Head of caudate nucleus (tissue), 42 donors: ENCODE measurements around the gene MKNK1.
A peak's percentile ranks its signal among the peaks of the same experiment; 100 is the strongest.

Experiments
- DNase-seq, 42 donors: peaks; one replicate each; pipeline versions ENCODE4 v3.0.0 to v3.0.0-alpha.2; 2020 to 2021; ENCODE audit warnings: mixed read lengths in 7 of 42
- intact Hi-C: fragments of 100-400 bp; cut with DNase I; formaldehyde crosslinking; loops from one replicate; pipeline ENCODE4 v1.15.0; 2022

The MKNK1 gene

GRCh38 chr1:46530791-46531409 lies 73.2 kb downstream of the MKNK1 start:
- intact Hi-C loops = loop anchor here (5.0 kb wide), 1 partner anchor 196 kb away; no protein-coding TSS in a partner anchor
- DNase-seq = no peak

- intact Hi-C loops = loop anchor here (5.0 kb wide), 1 partner anchor 197 kb away; no protein-coding TSS in a partner anchor
- no peak for DNase-seq
Observed at GRCh38 chr1:46530311-46530710, 73.8 kb downstream of the MKNK1 start.

GRCh38 chr1:46529031-46529630 lies 74.9 kb downstream of the MKNK1 start:
- intact Hi-C loops = loop anchor here (5.0 kb wide), 2 partner anchors 52 to 87 kb away; no protein-coding TSS in a partner anchor
- DNase-seq = peak in 1 of 42 donors; percentile 47

GRCh38 chr1:46528297-46528955 lies 75.6 kb downstream of the MKNK1 start:
- intact Hi-C loops = loop anchor here (5.0 kb wide), 2 partner anchors 51 to 86 kb away; no protein-coding TSS in a partner anchor
- DNase-seq = peak in 31 of 42 donors; percentile 8 to 80 (median 46)

- intact Hi-C loops = loop anchor here (5.0 kb wide), 2 partner anchors 50 to 85 kb away; no protein-coding TSS in a partner anchor
- peak; percentile 69 to 95 (median 88) for DNase-seq
Observed at GRCh38 chr1:46527474-46528296, 76.4 kb downstream of the MKNK1 start.

GRCh38 chr1:46526691-46527291 lies 77.3 kb downstream of the MKNK1 start:
- intact Hi-C loops = loop anchor here (5.0 kb wide), 2 partner anchors 49 to 84 kb away; no protein-coding TSS in a partner anchor

GRCh38 chr1:46526013-46526690 lies 77.9 kb downstream of the MKNK1 start:
- no peak for DNase-seq
- intact Hi-C loops = loop anchor here (5.0 kb wide), 2 partner anchors 49 to 84 kb away; no protein-coding TSS in a partner anchor

More at GRCh38 chr1:46526691-46527291, 77.3 kb downstream of the MKNK1 start:
- no peak for DNase-seq

GRCh38 chr1:46525253-46525983 lies 78.7 kb downstream of the MKNK1 start:
- intact Hi-C loops = loop anchor here (5.0 kb wide), 2 partner anchors 48 to 83 kb away; no protein-coding TSS in a partner anchor
- DNase-seq = no peak

GRCh38 chr1:46524843-46525242 lies 79.2 kb downstream of the MKNK1 start:
- DNase-seq = no peak
- intact Hi-C loops = loop anchor here (5.0 kb wide), 2 partner anchors 48 to 83 kb away; no protein-coding TSS in a partner anchor

GRCh38 chr1:46523496-46524353 lies 80.3 kb downstream of the MKNK1 start:
- DNase-seq = no peak
- intact Hi-C loops = no loop called here

- intact Hi-C loops = no loop called here
- DNase-seq = no peak
Observed at GRCh38 chr1:46522969-46523320, 81.1 kb downstream of the MKNK1 start.

- intact Hi-C loops = no loop called here
- peak in 11 of 42 donors; percentile 11 to 73 (median 44) for DNase-seq
Observed at GRCh38 chr1:46522184-46522968, 81.7 kb downstream of the MKNK1 start.

GRCh38 chr1:46521414-46521813 lies 82.7 kb downstream of the MKNK1 start:
- intact Hi-C loops = no loop called here
- no peak for DNase-seq

- DNase-seq = peak in 8 of 42 donors; percentile 13 to 59 (median 36)
- intact Hi-C loops = no loop called here
Observed at GRCh38 chr1:46520063-46520911, 83.8 kb downstream of the MKNK1 start.

- intact Hi-C loops = no loop called here
- DNase-seq = no peak
Observed at GRCh38 chr1:46519209-46519608, 84.9 kb downstream of the MKNK1 start.
